NCI-H748 treated with DMSO at 0.1 percent for 48 hours (cell line): ENCODE measurements around the gene LLGL2.
"Not testable (repeated sequence)": the region's sequence is repeated elsewhere in the genome, so short reads cannot be mapped to it uniquely, and the experiment has no call there.

Source experiments
- DNase-seq: peaks from one replicate; lab custom pipeline; 2025; lab: John Stamatoyannopoulos, UW

The LLGL2 gene

DNA sequence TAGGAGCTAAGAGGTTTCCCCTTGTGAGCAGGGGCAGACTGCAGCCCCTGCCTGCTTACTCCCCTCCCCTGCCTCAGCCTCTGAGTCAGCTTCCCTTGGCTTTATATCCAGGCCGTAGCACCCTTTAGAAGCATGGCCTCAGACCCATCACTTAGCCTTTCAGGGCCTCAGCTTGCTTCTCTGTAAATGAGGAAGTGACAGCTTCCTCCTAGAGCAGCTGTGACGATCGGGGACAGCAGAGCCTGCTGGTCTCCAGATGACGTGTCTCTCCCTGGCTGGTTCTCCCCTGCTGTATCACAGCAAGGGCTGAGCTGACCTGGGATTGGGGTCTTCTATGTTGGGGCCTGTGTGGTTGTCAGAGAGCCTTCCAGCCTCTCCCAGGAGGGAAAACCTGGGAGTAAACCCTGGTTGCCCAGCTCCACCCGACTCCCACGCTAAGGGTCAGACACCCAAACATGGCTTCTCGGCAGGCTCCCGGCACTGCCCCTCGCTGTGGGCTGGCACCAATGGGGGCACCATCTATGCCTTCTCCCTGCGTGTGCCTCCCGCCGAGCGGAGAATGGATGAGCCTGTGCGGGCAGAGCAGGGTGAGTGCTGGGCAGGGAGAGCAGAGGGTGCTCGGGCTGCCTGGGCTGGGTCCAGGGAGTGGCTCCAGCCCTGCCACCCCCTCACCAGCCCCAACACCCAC lies 45.8 kb downstream of the LLGL2 start:
- DNase-seq, result no peak

DNA sequence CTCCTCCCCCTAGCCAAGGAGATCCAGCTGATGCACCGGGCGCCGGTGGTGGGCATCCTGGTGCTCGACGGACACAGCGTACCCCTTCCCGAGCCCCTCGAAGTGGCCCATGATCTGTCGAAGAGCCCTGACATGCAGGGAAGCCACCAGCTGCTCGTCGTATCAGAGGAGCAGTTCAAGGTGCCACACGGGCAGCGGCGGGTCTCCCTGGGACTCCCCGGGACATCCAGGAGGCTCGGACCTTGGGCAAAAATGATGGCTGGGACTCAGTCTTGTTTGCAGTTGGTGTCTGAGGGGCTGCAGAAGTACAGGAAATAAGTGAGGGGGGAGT lies 46.4 kb downstream of the LLGL2 start:
- DNase-seq, result no peak

DNA sequence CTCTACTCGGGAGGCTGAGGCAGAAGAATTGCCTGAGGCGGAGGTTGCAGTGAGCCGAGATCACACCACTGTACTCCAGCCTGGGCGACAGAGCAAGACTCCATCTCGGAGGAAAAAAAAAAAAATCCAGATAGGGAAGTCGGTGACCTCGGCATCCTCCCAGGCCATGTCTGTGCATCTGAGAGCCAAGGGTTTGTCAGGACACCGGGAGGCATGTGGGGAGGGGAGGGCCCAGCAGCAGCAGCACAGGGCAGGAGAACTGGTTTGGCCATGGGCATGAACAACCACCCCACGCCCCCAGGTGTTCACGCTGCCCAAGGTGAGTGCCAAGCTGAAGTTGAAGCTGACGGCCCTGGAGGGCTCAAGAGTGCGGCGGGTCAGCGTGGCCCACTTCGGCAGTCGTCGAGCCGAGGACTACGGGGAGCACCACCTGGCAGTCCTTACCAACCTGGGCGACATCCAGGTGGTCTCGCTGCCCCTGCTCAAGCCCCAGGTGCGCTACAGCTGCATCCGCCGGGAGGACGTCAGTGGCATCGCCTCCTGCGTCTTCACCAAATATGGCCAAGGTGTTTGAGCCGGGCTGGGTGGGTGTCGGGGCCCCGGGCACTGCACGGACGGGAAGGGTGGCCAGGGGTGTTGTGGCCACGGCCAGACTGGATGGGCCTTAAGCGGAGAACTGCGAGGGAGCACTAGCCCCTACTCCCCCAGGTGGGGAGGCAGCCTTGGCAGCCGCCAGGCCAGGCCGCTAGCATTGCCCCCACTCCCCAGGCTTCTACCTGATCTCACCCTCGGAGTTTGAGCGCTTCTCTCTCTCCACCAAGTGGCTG lies 47.4 kb downstream of the LLGL2 start:
- DNase-seq, result no peak

DNA sequence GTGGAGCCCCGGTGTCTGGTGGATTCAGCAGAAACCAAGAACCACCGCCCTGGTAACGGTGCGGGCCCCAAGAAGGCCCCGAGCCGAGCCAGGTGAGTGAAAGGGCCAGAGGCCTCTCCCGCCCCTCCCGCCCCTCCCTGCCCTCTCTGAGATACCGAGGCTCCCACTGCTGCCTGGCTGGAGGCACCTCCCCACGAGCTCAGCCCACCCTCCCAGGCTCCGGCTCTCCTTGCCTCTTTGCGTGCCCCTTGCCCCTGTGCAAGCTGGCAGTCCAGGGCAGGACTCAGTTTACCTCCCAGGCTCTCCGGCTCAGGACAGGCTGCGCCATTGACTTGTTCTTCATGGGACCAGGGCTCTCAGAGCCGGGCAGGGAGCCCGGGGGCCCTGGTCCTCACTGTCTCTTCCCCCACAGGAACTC lies 48.1 kb downstream of the LLGL2 start:
- DNase-seq, result no peak

DNA sequence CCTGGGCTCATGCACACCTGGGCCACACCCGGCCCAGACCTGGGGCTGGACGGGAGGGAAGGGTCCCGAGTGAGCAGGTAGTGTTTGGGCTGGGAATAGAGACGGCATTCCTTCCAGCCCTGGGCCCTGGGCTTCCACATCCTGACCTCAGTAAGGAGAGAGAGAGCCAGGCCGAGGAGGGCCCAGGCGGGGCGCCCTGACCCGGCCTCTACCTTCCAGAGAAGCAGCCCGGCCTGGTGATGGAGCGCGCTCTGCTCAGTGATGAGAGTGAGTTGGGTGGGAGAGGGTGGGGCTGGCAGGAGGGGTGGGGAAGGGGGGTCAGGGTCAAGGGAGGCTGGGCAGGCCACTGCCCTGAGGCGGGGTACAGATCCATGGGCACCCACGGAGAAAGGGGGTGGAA lies 48.5 kb downstream of the LLGL2 start:
- DNase-seq, result no peak

DNA sequence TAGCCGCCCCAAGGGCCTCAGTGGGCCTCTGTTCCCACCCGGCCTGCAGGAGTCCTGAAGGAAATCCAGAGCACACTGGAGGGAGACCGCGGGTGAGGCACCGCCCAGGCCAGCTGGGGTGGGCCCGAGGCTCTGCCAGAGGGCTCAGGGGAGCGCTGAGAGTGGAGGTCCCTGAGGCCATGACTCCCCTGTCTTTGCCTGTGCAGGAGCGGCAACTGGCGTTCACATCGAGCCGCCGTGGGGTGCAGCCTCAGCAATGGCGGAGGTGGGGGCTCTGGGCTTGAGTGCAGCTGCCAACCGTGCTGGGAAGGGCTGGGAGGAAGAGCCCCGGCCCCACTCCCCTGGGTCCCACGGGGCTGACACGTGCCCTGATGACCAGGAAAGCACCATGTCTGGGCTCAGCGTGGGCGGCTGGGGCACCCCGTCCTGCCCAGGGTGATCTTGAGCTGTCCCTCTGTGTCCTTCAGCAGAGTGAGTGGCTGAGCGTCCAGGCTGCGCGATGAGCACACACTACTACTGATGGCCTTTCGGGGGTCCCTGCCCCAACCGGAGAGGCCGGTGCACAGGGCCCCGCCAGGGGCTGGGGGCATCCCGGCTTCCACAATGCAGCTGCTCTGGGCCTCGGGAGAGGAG lies 49.0 kb downstream of the LLGL2 start:
- DNase-seq, result no peak

DNA sequence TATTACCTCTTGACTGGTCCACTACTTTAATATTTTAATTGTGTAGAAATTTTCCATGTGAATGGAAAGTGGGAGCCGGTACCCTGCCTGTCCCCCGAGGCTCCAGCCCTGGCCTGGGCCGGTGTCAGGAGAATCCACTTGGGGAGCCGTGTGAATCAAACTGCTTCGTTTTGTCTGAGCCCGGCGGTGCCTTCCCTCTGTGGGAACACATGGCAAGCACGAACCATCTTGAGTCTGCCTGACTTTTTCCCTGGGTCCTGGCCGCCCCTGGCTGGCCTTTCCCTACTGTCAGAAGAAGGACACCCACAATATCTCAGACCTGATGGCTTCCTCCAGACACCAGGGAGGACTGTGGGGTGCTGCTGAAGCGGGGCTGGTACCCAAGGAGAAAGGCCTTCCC lies 49.7 kb downstream of the LLGL2 start:
- no peak for DNase-seq

DNA sequence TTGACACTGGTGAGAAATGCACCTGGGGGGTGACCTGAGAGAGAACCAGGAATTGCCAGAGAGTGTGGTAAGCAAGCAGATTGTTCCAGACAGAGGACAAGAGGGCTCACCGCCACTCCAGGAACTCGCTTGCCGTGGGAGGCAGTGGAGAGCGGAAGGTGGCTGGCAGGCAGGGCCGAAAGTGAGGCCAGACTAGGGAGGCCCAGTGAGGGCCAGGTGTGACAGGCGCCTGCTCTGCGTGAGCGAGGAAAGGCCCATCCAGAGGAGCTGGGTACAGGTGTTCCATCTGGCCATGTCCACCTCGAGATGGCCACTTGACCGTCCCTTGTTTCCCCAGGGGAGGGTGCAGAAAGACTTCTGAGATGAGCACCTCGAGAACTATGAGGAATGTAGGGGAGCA lies 50.2 kb downstream of the LLGL2 start:
- DNase-seq, result no peak

DNA sequence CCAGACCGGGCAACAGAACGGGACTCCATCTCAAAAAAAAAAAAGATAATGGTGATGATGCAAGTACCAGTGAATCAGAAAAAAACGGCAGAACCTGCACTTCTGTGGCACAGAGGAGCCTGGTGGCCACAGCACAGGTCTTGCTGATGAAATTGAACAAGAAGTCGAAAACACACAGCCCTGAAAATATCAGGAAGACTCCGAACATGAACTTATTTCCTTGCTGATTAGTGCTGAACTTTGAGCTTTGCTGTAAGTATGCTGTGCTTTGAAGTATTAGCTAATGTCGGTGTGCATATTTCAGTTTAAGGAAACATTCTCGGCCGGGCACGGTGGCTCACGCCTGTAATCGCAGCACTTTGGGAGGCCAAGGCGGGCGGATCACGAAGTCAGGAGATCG lies 51.2 kb downstream of the LLGL2 start:
- DNase-seq, result no peak

DNA sequence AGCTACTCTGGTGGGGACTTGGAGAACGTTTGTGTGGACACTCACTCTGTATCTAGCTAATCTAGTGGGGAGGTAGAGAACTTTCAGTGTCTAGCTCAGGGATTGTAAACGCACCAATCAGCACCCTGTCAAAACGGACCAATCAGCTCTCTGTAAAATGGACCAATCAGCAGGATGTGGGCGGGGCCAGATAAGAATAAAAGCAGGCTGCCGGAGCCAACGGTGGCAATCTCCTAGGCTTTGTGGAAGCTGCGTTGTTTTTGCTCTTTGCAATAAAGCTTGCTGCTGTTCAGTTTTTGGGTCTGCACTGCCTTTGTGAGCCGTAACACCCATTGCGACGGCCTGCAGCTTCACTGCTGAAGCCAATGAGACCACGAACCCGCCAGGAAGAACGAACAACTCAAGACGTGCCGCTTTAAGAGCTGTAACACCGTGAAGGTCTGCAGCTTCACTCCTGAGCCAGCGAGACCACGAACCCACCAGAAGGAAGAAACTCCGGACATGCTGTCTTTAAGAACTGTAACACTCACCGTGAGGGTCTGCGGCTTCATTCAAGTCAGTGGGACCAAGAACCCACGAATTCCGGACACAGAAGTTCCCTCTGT lies 55.7 kb downstream of the LLGL2 start:
- DNase-seq, result not testable (repeated sequence)

DNA sequence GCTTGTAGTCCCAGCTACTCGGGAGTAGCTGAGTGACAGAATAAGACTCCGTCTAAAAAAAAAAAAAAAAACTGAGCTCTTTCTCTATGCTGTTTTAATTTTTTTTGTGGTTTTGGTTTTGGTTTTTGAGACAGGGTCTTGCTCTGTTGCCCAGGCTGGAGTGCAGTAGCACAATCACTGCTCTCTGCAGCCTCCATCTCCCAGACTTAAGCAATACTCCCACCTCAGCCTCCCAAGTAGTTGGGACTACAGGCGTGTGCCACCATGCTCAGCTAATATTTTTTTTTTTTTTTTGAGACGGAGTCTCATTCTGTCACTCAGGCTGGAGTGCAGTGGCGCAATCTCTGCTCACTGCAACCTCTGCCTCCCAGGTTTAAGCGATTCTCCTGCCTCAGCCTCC lies 57.7 kb downstream of the LLGL2 start:
- DNase-seq, result not testable (repeated sequence)

DNA sequence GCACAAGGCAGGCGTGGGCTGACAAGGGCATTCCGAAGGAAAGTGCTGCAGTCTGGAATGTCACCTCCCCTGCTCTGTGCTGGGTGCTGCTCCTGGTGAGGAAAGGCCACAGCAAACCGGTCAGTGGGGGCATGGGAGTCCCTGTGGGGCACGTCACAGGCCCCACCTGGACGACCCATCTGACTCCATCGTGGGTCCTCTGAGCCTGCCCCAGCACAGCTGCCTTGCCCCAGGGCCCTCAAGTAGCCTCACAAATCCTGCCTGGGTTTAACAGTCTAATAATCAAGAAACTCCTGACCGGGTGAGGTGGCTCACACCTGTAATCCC lies 59.3 kb downstream of the LLGL2 start:
- DNase-seq, result no peak

DNA sequence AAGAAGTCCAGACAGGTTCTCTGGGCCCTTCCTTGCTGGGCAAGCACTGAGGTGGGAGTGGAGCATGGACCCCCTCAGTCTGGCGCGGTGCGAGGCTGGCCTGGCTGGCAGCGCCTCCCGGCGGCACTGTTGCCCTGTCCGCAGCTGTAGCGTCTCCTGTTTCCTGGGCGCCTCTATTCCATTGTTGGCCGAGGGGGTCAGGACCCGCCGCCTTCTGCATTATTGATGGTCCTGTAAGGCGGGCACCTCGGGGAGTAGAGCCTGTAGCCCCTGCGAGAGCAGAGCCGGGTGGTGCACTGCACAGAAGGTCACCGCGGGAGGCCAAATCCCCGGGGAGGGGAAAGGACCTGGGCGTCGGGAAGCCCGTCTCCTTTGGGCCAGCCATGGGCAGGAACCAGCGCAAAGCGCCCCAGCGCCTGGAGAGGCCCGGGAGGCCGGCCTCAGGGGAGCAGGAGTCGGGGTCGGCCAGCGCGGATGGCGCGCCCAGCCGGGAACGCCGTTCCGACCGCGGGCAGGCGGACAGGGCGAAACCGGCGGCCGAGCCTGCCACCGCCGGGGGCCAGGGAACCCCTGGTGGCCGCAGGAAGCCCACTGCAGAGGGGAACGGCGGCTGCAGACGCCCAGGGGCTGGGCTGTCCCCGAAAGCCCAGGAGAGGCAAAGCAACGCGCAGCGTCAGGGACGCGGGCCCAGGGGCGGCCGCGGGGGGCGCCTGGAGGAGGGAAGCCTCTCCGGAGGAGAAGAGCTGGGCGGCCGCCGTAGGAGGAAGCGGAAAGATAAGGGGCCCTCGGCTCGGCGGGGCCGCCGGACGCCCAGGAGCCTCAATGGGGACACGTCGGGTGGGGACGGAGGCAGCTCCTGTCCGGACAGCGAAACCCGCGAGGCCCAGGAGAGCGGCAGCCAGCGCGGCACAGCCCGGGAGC lies 62.4 kb downstream of the LLGL2 start, which contains the start of gene MYO15B:
Gene MYO15B (plus strand): TSS at position 126 of the 921 bp plus-strand sequence. CDS start 258 bp downstream, at position 384.
- DNase-seq, result peak; percentile 1

DNA sequence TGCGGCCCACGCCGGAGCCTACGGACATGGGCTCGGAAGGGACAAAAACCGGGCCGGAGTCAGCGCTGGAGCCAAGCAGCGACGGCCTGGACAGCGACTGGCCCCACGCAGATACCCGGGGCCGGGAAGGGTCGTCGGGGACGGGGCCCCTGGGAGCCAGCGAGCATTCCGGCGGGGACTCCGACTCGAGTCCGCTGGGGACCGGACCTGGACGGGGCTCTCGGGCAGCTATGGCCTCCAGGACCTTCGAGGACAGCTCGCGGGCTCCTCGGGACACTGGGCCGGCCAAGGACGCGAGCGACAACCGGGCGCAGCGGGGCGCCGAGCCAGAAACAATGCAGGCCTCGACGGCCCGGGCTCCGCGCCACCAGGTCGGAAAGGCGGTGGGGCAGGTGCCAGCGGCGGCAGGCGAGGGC lies 63.1 kb downstream of the LLGL2 start:
- DNase-seq, result no peak

DNA sequence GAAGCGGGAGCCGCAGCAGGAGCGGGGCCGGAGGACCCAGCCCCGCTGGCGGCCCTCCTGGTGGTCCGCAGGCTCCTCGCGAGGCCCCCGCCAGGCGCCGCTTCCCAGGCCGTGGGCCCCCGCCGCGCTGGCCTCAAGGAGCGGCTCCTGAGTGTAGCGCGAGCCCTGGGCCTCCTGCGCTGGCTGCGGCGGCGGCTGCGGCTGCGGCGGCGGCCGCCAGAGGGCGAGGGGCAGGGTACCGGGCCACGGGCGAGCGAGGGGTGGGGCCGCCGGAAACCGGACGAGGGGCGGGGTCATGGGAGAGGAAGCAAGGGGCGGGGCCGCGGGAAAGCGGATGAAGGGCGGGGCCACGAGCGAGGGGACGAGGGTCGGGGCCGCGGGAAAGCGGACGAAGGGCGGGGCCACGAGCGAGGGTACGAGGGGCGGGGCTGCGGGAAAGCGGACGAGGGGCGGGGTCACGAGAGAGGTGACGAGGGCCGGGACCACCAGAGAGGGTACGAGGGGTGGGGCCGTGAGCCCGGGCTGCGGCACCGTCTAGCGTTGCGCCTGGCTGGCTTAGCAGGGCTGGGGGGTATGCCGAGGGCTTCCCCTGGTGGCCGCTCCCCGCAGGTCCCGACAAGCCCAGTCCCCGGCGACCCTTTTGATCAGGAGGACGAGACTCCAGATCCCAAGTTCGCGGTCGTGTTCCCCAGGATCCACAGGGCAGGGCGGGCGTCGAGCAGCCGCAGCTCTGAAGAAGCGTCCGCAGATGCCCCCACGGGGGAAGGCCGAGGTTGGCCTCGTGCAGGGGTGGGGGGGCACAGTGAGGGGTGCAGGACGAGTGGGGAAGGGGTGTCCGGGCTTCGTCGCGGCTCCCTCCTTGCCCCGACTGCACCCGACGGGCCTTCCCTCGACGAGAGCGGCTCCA lies 63.8 kb downstream of the LLGL2 start:
- peak; percentile 74 for DNase-seq

DNA sequence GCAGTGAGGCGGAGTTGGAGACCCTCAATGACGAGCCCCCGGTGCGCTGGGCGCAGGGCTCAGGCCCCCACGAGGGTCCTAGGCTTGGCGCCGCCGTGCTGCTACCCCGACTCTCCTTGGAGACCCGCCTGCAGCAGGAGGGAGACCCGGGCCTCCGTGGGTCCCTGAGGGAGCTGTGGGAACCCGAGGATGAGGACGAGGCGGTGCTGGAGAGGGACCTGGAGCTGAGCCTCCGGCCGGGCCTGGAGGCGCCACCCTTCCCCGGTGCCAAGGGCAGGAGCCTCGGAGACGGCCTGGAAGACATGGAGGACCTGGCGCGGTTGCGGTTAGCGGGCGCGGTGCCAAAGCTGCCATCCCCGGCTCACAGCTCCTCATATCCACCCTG lies 64.4 kb downstream of the LLGL2 start:
- no peak for DNase-seq

DNA sequence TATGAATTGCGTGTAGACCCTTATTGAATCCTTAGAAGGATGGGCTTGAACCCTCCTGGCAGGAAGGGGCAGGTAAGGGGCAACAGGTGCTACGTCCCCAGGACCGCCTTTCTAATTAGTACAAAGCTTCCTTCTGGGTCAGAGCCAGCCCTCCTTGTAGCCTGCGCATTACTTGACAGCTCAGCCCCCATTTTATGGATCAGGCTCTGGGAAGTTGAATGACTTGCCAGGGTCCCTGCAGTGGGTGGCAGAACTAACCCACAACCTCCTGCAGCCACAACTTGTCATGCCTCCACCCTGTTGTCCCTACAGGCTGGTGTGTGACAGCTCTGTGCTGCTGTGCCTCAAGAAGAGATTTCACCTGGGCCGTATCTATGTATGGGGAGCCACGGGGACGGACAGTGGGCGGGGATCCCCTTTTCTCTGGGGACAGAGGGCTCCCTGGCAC lies 64.8 kb downstream of the LLGL2 start:
- peak; percentile 3 for DNase-seq

DNA sequence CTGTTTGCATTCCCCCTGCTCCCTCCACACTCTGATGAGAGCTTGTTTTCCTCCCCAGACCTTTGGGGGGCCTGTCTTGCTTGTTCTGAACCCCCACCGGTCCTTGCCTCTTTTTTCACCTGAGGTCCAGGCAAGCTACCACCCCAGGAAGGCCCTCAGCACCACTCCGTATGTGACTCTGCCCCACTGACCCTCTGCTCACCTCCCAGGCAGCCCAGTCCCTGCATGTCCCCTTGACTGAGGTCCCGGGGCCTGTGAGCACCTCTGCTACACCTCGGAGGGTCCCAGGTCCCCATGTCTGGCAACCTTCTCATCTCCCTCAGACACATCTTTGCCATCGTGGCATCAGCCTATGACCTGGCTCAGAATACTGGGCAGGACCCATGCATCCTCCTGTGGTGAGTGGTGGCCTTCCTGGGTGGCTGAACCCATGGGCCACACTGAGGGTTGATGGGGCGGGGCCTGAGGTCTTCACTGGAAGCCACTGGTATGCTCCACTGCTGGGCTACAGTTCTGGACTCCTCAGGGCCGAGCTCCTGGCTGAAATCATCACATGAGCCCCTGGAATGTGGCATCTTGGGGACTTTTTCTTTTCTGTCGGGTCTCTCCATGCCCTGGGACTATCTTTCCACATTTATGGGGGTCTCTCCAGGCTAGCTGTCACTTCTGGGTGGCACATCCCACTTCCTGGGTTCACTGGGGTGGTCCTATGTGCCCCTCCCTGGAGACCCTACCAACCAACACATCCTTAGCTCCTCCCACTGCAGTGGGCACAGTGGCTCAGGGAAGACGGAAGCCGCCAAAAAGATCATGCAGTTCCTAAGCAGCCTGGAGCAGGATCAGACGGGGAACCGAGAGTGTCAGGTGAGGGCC lies 65.6 kb downstream of the LLGL2 start:
- no peak for DNase-seq

DNA sequence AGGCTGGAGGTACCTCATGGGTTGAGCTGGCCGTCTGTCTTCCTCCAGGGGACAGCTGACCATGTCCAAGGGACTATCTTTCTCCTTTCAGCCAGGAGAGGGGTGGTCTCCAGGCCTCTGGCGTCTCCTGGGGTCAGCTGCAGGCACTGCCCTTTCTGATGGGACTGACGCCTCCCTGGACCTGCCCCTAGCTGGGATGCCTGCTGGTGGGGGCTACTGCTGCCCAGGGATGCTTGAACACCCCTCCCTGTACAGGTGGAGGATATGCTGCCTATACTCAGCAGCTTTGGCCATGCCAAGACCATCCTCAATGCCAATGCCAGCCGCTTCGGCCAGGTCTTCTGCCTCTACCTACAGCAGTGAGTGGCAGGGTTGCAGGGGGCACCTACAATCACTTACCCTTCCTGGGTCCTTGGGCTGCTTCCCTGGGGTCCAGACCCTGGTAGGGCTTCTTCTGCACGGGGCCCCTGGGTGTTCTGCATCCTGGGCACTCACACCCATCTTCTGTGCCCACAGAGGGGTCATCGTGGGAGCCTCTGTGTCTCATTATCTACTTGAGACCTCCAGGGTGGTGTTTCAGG lies 66.3 kb downstream of the LLGL2 start:
- no peak for DNase-seq
